Keratinocyte (primary cell): Measurements from ENCODE around the gene SPAG16. TPM values are rescaled to one million over a fixed set of nuclear protein-coding genes. Genes with fewer than 3 reads are reported as not detected.
"Not testable (repeated sequence)": the region's sequence is repeated elsewhere in the genome, so short reads cannot be mapped to it uniquely, and the experiment has no call there.

Experiments used
- DNase-seq: peaks from one replicate; pipeline ENCODE4 v3.0.0-alpha.2; 2011; ENCODE audit warnings: low read depth, missing footprints, low spot score
- FAIRE-seq: peaks from 2 replicates; lab custom pipeline; 2011; peaks lifted over from hg19 to GRCh38; lab: Jason Lieb, UNC
- H2AFZ ChIP-seq: 2 replicates; pipeline ENCODE4 v1.6.0; 2012; ENCODE audit warnings: low read length, control low read depth, inconsistent platforms; ENCODE audit not compliant: control insufficient read depth
- H3K27ac ChIP-seq: 2 replicates; pipeline ENCODE4 v1.5.1; 2011; ENCODE audit warnings: low read length; ENCODE audit not compliant: control insufficient read depth, insufficient read depth
- H3K27me3 ChIP-seq: 3 replicates; pipeline ENCODE4 v1.6.0; 2011; ENCODE audit warnings: low read length; ENCODE audit not compliant: control insufficient read depth, insufficient read depth; ENCODE audit errors: extremely low read depth
- H3K36me3 ChIP-seq, 2 experiments: 2 replicates in 1 of 2; 3 replicates in 1 of 2; pipeline ENCODE4 v1.5.1; 2011; ENCODE audit warnings: low read length in 2 of 2, mild to moderate bottlenecking in 1 of 2; ENCODE audit not compliant: control insufficient read depth in 2 of 2, insufficient read depth in 2 of 2; ENCODE audit errors: extremely low read depth in 1 of 2
- H3K4me1 ChIP-seq: 3 replicates; pipeline ENCODE4 v1.5.1; 2011; ENCODE audit warnings: low read length; ENCODE audit not compliant: control insufficient read depth, insufficient read depth; ENCODE audit errors: extremely low read depth
- H3K4me2 ChIP-seq: 3 replicates; pipeline ENCODE4 v1.6.0; 2011; ENCODE audit warnings: low read depth, low read length; ENCODE audit not compliant: control insufficient read depth, insufficient read depth; ENCODE audit errors: extremely low read depth
- H3K4me3 ChIP-seq, 3 experiments: fragments of 200-600 bp in 1 of 3; sonication (generic) in 1 of 3; 2 replicates in 2 of 3; 3 replicates in 1 of 3; pipeline ENCODE4 v1.5.1; 2011 to 2016; ENCODE audit warnings: low read length in 3 of 3, mild to moderate bottlenecking in 3 of 3, control low read depth in 2 of 3, inconsistent platforms in 1 of 3, low read depth in 1 of 3, mixed read lengths in 1 of 3, mixed run types in 1 of 3, moderate library complexity in 1 of 3; ENCODE audit not compliant: control insufficient read depth in 2 of 3, insufficient read depth in 2 of 3; ENCODE audit errors: extremely low read depth in 1 of 3
- H3K79me2 ChIP-seq: 2 replicates; pipeline ENCODE4 v1.6.0; 2012; ENCODE audit warnings: low read length; ENCODE audit not compliant: control insufficient read depth, insufficient read depth
- H3K9ac ChIP-seq: 3 replicates; pipeline ENCODE4 v1.6.0; 2011; ENCODE audit warnings: low read length; ENCODE audit not compliant: control insufficient read depth, insufficient read depth; ENCODE audit errors: extremely low read depth
- H3K9me1 ChIP-seq: 3 replicates; pipeline ENCODE4 v1.6.0; 2011; ENCODE audit warnings: low read length; ENCODE audit not compliant: control insufficient read depth, insufficient read depth; ENCODE audit errors: extremely low read depth
- H3K9me3 ChIP-seq: 2 replicates; pipeline ENCODE4 v1.5.1; 2012; ENCODE audit warnings: low read depth, low read length; ENCODE audit not compliant: control insufficient read depth
- H4K20me1 ChIP-seq: 3 replicates; pipeline ENCODE4 v1.6.0; 2011; ENCODE audit warnings: low read length; ENCODE audit not compliant: control insufficient read depth, insufficient read depth; ENCODE audit errors: extremely low read depth
- EZH2 ChIP-seq: IDR thresholded peaks from one replicate; pipeline ENCODE4 v1.6.1; 2012; ENCODE audit warnings: inconsistent platforms, mild to moderate bottlenecking, low read length, moderate library complexity
- dilution Hi-C: fragments of 300-500 bp; cut with MboI; formaldehyde crosslinking; loops from one replicate; pipeline ENCODE4 v1.7.0; 2020; ENCODE audit warnings: low sequenced_read_pairs; ENCODE audit not compliant: extremely low pct_ligation_motif_present
- polyA plus RNA-seq, 5 experiments: library from polyadenylated mRNA; depleted of rRNA in 3 of 5; stranded (reverse) in 3 of 5; stranded (forward) in 1 of 5; unstranded in 1 of 5; fragments of >200 nt; gene quantifications; 1 replicate in 1 of 5; 2 replicates in 3 of 5; 3 replicates in 1 of 5; pipeline versions ENCODE4 v1.2.1 to v1.2.3, GENCODE V29; 2011 to 2012; ENCODE audit warnings: missing spikeins in 2 of 5, low read depth in 1 of 5, low replicate concordance in 1 of 5
- TF ChIP-seq, protein P1 (sequence below), 3 experiments: IDR thresholded peaks in 1 of 3; conservative IDR thresholded peaks in 1 of 3; optimal IDR thresholded peaks in 1 of 3; 2 replicates in 2 of 3; 3 replicates in 1 of 3; pipeline versions ENCODE3 to v1.5.1; 2011; ENCODE audit warnings: low read length in 3 of 3, mild to moderate bottlenecking in 3 of 3, moderate library complexity in 2 of 3, control low read depth in 1 of 3, inconsistent platforms in 1 of 3; ENCODE audit not compliant: insufficient read depth in 2 of 3; ENCODE audit errors: extremely low read depth in 1 of 3

Gene SPAG16
- polyA plus RNA-seq, 1 donor (not counting 4 experiments of a cell fraction or from before 2014, with no cell fraction given): 19.6 TPM

DNA sequence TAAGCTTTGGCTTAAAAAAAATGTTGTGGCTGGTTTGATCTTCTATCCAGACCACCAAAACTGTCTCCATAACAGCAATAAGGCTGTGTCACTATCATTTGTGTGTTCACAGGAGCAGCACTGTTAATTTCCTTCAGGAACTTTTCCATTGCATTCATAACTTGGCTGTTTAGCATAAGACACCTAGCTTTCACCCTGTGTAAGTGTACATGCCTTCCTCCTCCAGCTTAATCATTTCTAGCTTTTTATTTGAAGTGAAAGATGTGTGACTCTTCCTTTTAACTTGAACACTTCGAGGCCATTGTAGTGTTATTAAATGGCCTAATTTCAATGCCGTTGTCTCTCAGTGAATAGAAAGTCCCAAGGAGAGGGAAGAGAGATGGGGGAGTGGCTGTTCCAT, 773.7 kb downstream of the SPAG16 start:
- Histone ChIP-seq H3K4me3 (no peak overlapping the region), H4K20me1 (no peaks in the 10 kb centered on the region), H3K27me3 (no peaks in the 10 kb centered on the region), H3K4me1 (no peaks in the 10 kb centered on the region), H3K79me2 (no peaks in the 10 kb centered on the region), H3K9me3 (no peaks in the 10 kb centered on the region), H3K4me2 (no peak overlapping the region), H3K9ac (no peak overlapping the region), H3K9me1 (no peaks in the 10 kb centered on the region), H3K27ac (no peak overlapping the region), H3K36me3 (no peaks in the 10 kb centered on the region), H2AFZ (no peak overlapping the region)
- FAIRE-seq: no peak
- no peak for DNase-seq
- dilution Hi-C loops: no loop called here
- TF ChIP-seq, protein P1, sequence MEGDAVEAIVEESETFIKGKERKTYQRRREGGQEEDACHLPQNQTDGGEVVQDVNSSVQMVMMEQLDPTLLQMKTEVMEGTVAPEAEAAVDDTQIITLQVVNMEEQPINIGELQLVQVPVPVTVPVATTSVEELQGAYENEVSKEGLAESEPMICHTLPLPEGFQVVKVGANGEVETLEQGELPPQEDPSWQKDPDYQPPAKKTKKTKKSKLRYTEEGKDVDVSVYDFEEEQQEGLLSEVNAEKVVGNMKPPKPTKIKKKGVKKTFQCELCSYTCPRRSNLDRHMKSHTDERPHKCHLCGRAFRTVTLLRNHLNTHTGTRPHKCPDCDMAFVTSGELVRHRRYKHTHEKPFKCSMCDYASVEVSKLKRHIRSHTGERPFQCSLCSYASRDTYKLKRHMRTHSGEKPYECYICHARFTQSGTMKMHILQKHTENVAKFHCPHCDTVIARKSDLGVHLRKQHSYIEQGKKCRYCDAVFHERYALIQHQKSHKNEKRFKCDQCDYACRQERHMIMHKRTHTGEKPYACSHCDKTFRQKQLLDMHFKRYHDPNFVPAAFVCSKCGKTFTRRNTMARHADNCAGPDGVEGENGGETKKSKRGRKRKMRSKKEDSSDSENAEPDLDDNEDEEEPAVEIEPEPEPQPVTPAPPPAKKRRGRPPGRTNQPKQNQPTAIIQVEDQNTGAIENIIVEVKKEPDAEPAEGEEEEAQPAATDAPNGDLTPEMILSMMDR (optimal IDR thresholded peaks at IDR 0.05 in 1 of 3, IDR thresholded peaks at IDR 0.05 in 1 of 3, conservative IDR thresholded peaks at IDR 0.05 in 1 of 3; ENCODE audit: extremely low read depth in 1 of 3, insufficient read depth in 2 of 3, low read length in 3 of 3): no peak
- no peak for TF ChIP-seq EZH2

DNA sequence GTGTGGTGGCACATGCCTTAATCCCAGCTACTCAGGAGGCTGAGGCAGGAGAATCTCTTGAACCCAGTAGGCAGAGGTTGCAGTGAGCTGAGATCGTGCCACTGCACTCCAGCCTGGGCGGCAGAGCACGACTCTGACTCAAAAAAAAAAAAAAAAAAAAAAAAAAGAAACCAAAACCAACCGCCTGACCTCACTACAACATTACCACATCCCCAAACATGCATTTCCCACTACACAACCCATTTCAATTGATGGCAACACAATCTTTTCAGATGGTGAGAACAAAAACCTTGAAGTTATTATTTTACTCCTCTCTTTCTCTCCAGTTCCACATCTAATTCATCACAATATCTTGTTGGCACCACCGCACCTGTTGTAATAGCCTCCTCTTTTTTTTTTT, 778.0 kb downstream of the SPAG16 start:
- H2AFZ ChIP-seq, H3K79me2 ChIP-seq, dilution Hi-C loops, H3K36me3 ChIP-seq, H3K27ac ChIP-seq, H3K9me1 ChIP-seq, H3K27me3 ChIP-seq, H3K4me1 ChIP-seq, DNase-seq, H3K4me2 ChIP-seq, H3K9me3 ChIP-seq, H3K9ac ChIP-seq, H4K20me1 ChIP-seq, FAIRE-seq, H3K4me3 ChIP-seq: not testable (repeated sequence)

GRCh38 chr2:214064471-214064870, 780.2 kb downstream of the SPAG16 start:
- no peak for DNase-seq
- H3K9me1 ChIP-seq: no peaks in the 10 kb centered on the region
- no peaks in the 10 kb centered on the region for H3K27me3 ChIP-seq
- no peaks in the 10 kb centered on the region for H3K36me3 ChIP-seq
- peaks cover 3% of the 10 kb centered on the region for H3K4me1 ChIP-seq
- no peak overlapping the region for H3K4me3 ChIP-seq
- no peaks in the 10 kb centered on the region for H3K9me3 ChIP-seq
- H4K20me1 ChIP-seq: no peaks in the 10 kb centered on the region
- dilution Hi-C loops: no loop called here
- no peak overlapping the region for H3K27ac ChIP-seq
- no peaks in the 10 kb centered on the region for H3K79me2 ChIP-seq
- no peak overlapping the region for H3K9ac ChIP-seq
- H2AFZ ChIP-seq: no peak overlapping the region
- no peak overlapping the region for H3K4me2 ChIP-seq
- no peak for FAIRE-seq
- TF ChIP-seq EZH2: no peak
- TF ChIP-seq, protein P1 (optimal IDR thresholded peaks at IDR 0.05 in 1 of 3, IDR thresholded peaks at IDR 0.05 in 1 of 3, conservative IDR thresholded peaks at IDR 0.05 in 1 of 3; ENCODE audit: extremely low read depth in 1 of 3, insufficient read depth in 2 of 3, low read length in 3 of 3): no peak
